B cell (primary cell): ENCODE data around the gene FAM53B. TPM values are rescaled to one million over a fixed set of nuclear protein-coding genes. Genes with fewer than 3 reads are reported as not detected.

ENCODE experiments used
- ATAC-seq: fragments of 200-7000 bp; cut with Tn5 transposase; one replicate; pipeline ENCODE4 v1.10.0; 2021; ENCODE audit warnings: low read depth, mild to moderate bottlenecking, moderate number of reproducible peaks, moderate library complexity
- CTCF ChIA-PET: fragments of 350-600 bp; sonication (Branson Sonifier 250); formaldehyde crosslinking; loops from one replicate; lab custom pipeline; 2021; ENCODE audit warnings: antibody characterized with exemption, inconsistent platforms; lab: Charles Lee
- POLR2A ChIA-PET: fragments of 350-600 bp; sonication (Branson Sonifier 250); formaldehyde crosslinking; loops from one replicate; lab custom pipeline; 2021; ENCODE audit warnings: antibody characterized with exemption; lab: Charles Lee
- DNase-seq: peaks from one replicate; pipeline ENCODE4 v3.0.0; 2013
- H2AFZ ChIP-seq: 2 replicates; pipeline ENCODE4 v1.6.1; 2012; ENCODE audit warnings: mild to moderate bottlenecking, low read depth, low read length; ENCODE audit not compliant: insufficient read depth, poor library complexity, severe bottlenecking
- H3K27ac ChIP-seq, 2 donors: 1 replicate in 1 of 2; 2 replicates in 1 of 2; pipeline ENCODE4 v1.5.1; 2012 to 2013; ENCODE audit warnings: low read length in 2 of 2, mild to moderate bottlenecking in 2 of 2, moderate library complexity in 1 of 2
- H3K27me3 ChIP-seq, 4 experiments: fragments of 200-600 bp in 1 of 4; sonication (generic) in 1 of 4; replicated peaks in 1 of 4; 1 replicate in 2 of 4; 2 replicates in 2 of 4; pipeline versions ENCODE4 v1.6.1 to v1.7.0; 2013 to 2016; ENCODE audit warnings: low read length in 3 of 4, mild to moderate bottlenecking in 2 of 4, mixed read lengths in 1 of 4, moderate library complexity in 1 of 4; ENCODE audit not compliant: insufficient read depth in 4 of 4, control insufficient read depth in 3 of 4; ENCODE audit errors: control extremely low read depth in 1 of 4
- H3K36me3 ChIP-seq, 2 experiments: replicated peaks in 1 of 2; 1 replicate in 1 of 2; 2 replicates in 1 of 2; pipeline versions ENCODE4 v1.6.1 to v1.7.1; 2013; ENCODE audit warnings: low read length in 1 of 2; ENCODE audit not compliant: insufficient read depth in 2 of 2, control insufficient read depth in 1 of 2; ENCODE audit errors: control extremely low read depth in 1 of 2, extremely low read depth in 1 of 2
- H3K4me1 ChIP-seq, 2 donors: fragments of 200-600 bp in 1 of 2; sonication (generic) in 1 of 2; 1 replicate in 1 of 2; 2 replicates in 1 of 2; pipeline versions ENCODE4 v1.5.1 to v1.6.1; 2013 to 2017; ENCODE audit warnings: low read length in 2 of 2; ENCODE audit not compliant: control insufficient read depth in 2 of 2, insufficient read depth in 2 of 2
- H3K4me2 ChIP-seq: replicated peaks from 2 replicates; pipeline ENCODE3; 2012; ENCODE audit warnings: mild to moderate bottlenecking, low read depth, low read length; ENCODE audit not compliant: poor library complexity, severe bottlenecking
- H3K4me3 ChIP-seq, 5 experiments: fragments of 200-600 bp in 1 of 5; sonication (generic) in 1 of 5; 1 replicate in 3 of 5; 2 replicates in 2 of 5; pipeline versions ENCODE4 v1.5.1 to v1.7.0; 2011 to 2016; ENCODE audit warnings: low read length in 4 of 5, mild to moderate bottlenecking in 4 of 5, low read depth in 2 of 5, control low read depth in 1 of 5, moderate library complexity in 1 of 5; ENCODE audit not compliant: insufficient read depth in 1 of 5; ENCODE audit errors: control extremely low read depth in 1 of 5, extremely low read depth in 1 of 5
- H3K79me2 ChIP-seq: fragments of 200-600 bp; sonication (generic); one replicate; pipeline ENCODE4 v1.6.0; 2016; ENCODE audit warnings: low read length; ENCODE audit not compliant: control insufficient read depth, insufficient read depth
- H3K9ac ChIP-seq: fragments of 200-600 bp; sonication (generic); 2 replicates; pipeline ENCODE4 v1.6.1; 2017; ENCODE audit warnings: mild to moderate bottlenecking, low read length, moderate library complexity
- H3K9me3 ChIP-seq, 3 donors: one replicate each; pipeline versions ENCODE4 v1.6.1 to v1.7.1; 2013; ENCODE audit warnings: low read length in 2 of 3; ENCODE audit not compliant: control insufficient read depth in 2 of 3, insufficient read depth in 1 of 3; ENCODE audit errors: control extremely low read depth in 1 of 3
- H4K20me1 ChIP-seq: 2 replicates; pipeline ENCODE4 v1.6.0; 2012; ENCODE audit warnings: mild to moderate bottlenecking, low read length; ENCODE audit not compliant: insufficient read depth, control insufficient read depth, poor library complexity, severe bottlenecking
- H3K27ac Mint-ChIP-seq: one replicate; pipeline ENCODE4 v1.8.0; 2021; ENCODE audit warnings: mixed read lengths
- H3K27me3 Mint-ChIP-seq: one replicate; pipeline ENCODE4 v1.8.0; 2021; ENCODE audit warnings: mixed read lengths
- H3K4me1 Mint-ChIP-seq: one replicate; pipeline ENCODE4 v1.8.0; 2021; ENCODE audit warnings: mixed read lengths
- H3K4me3 Mint-ChIP-seq: one replicate; pipeline ENCODE4 v1.8.0; 2021; ENCODE audit warnings: mixed read lengths
- H3K9me3 Mint-ChIP-seq: one replicate; pipeline ENCODE4 v1.8.0; 2022; ENCODE audit warnings: mixed read lengths; ENCODE audit not compliant: insufficient read depth
- EZH2 ChIP-seq: IDR thresholded peaks from 2 replicates; pipeline ENCODE4 v1.6.1; 2012; ENCODE audit warnings: borderline replicate concordance, low read depth, mild to moderate bottlenecking, moderate library complexity, low read length; ENCODE audit not compliant: insufficient read depth, poor library complexity, severe bottlenecking
- WGBS: methylation state at CpG from one replicate; pipeline ENCODE4 v1.1.5; 2013; ENCODE audit warnings: missing lambda C conversion rate; ENCODE audit not compliant: insufficient coverage; 5-methylcytosine and 5-hydroxymethylcytosine counted together
- intact Hi-C: fragments of 100-400 bp; cut with micrococcal nuclease; formaldehyde crosslinking; loops from one replicate; pipeline ENCODE4 v1.10.0; 2022
- polyA plus RNA-seq: library from polyadenylated mRNA; depleted of rRNA; stranded (reverse); fragments of >200 nt; gene quantifications from 2 replicates; pipeline ENCODE4 v1.2.3, GENCODE V29; 2012
- total RNA-seq, 2 donors: library from RNA; stranded (reverse); fragments of 120-200 nt in 1 of 2; gene quantifications; 1 replicate in 1 of 2; 2 replicates in 1 of 2; pipeline versions ENCODE4 v1.2.3 to v1.2.4, GENCODE V29; 2013 to 2022
- TF ChIP-seq, protein P1 (sequence below): fragments of 200-600 bp; IDR thresholded peaks from one replicate; pipeline ENCODE4 v1.8.0; 2022; ENCODE audit warnings: antibody characterized with exemption, mild to moderate bottlenecking

Gene FAM53B
- total and polyA plus RNA-seq, 2 donors (not counting 1 experiment from before 2014, with no cell fraction given): 51.2 to 186 TPM

DNA sequence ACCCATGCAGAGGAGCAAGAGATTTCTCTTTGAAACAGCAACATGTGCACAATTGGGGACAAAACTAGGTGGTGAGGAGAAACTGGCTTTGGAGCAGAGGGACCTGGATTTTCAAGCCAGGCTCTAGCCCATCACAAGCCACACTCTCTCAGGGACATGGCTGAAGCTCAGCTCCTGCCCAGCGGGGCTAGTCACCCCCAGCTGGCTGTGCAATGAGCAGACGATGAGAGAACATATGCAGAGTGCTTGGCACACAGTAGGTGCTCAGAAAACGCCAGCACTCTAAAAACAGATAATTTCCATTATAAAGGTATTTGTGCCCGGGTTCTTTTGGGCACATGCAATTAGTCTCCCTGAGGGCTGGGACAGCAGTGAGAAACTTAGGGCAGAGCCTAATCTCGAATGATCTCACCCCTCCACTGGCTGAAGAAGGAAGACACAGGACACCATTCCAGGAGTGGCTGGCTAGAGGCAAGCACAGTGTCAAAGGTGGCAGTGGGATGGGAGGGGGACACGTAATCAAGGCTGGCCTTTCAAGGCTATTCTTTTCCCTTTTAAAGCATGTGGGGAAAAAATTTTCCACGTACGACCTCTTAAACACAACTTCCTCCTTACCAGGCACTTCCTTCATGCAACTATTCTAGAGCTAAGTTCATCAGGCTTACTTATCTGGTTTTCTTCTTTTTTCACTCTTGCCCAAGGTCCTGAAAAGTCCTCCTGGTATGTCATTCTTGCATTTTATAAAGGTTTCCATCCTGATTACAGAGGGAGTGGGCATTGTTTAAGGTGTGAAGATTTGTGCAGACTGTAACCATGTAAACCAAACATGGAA lies 15.1 kb downstream of the FAM53B start:
- no peaks in the 10 kb centered on the region for H3K27me3 Mint-ChIP-seq
- Histone ChIP-seq H3K4me2 (peak overlapping the region; percentile 60), H3K27me3 (no peaks in the 10 kb centered on the region), H3K9ac (peak overlapping the region; percentile 45), H4K20me1 (peaks cover 54% of the 10 kb centered on the region), H3K79me2 (peaks cover 100% of the 10 kb centered on the region), H3K27ac (peak overlapping the region; percentile 93 to 98), H3K9me3 (no peaks in the 10 kb centered on the region), H2AFZ (peak overlapping the region; percentile 12), H3K4me3 (peak overlapping the region in 3 of 5 experiments; percentile 11 to 31 (median 13)), H3K36me3 (peaks cover 5 to 40% of the 10 kb centered on the region in 2 experiments), H3K4me1 (peaks cover 96 to 97% of the 10 kb centered on the region in 2 donors)
- WGBS: 66% methylated on average over 4 of the region's 8 CpGs
- ChIA-PET POLR2A (interaction anchor here (1.2 to 6.8 kb wide), 4 partner anchors 10 to 188 kb away, joined by 3 to 32 read pairs (median 8); no protein-coding TSS in a partner anchor), CTCF (interaction anchor here (0.8 to 19.2 kb wide), 11 partner anchors 10 to 199 kb away, joined by 3 to 353 read pairs (median 6); no protein-coding TSS in a partner anchor)
- ATAC-seq: peak; percentile 7
- H3K4me3 Mint-ChIP-seq: peak overlapping the region; percentile 82
- H3K27ac Mint-ChIP-seq: peak overlapping the region; percentile 97
- no peaks in the 10 kb centered on the region for H3K9me3 Mint-ChIP-seq
- H3K4me1 Mint-ChIP-seq: peaks cover 96% of the 10 kb centered on the region
- peak; percentile 54 for DNase-seq
- intact Hi-C loops: loop anchor here (1.0 kb wide), 2 partner anchors 10 to 12 kb away; no protein-coding TSS in a partner anchor
- TF ChIP-seq, protein P1, sequence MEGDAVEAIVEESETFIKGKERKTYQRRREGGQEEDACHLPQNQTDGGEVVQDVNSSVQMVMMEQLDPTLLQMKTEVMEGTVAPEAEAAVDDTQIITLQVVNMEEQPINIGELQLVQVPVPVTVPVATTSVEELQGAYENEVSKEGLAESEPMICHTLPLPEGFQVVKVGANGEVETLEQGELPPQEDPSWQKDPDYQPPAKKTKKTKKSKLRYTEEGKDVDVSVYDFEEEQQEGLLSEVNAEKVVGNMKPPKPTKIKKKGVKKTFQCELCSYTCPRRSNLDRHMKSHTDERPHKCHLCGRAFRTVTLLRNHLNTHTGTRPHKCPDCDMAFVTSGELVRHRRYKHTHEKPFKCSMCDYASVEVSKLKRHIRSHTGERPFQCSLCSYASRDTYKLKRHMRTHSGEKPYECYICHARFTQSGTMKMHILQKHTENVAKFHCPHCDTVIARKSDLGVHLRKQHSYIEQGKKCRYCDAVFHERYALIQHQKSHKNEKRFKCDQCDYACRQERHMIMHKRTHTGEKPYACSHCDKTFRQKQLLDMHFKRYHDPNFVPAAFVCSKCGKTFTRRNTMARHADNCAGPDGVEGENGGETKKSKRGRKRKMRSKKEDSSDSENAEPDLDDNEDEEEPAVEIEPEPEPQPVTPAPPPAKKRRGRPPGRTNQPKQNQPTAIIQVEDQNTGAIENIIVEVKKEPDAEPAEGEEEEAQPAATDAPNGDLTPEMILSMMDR: no peak
- TF ChIP-seq EZH2: no peak
